GM12892 (cell line): ENCODE data around the gene EPHB2.

Experiments used
- DNase-seq: peaks from one replicate; pipeline ENCODE4 v3.0.0; 2011; ENCODE audit not compliant: insufficient read length
- FAIRE-seq: peaks from 2 replicates; lab custom pipeline; 2011; peaks lifted over from hg19 to GRCh38; lab: Jason Lieb, UNC
- POLR2A ChIP-seq: IDR thresholded peaks from 2 replicates; pipeline ENCODE4 v1.6.1; 2011; ENCODE audit warnings: low read depth, low read length, control low read depth
- POLR2AphosphoS5 ChIP-seq: IDR thresholded peaks from 2 replicates; pipeline ENCODE4 v1.6.1; 2011; ENCODE audit warnings: low read depth, low read length, control low read depth
- TAF1 ChIP-seq: IDR thresholded peaks from 2 replicates; pipeline ENCODE4 v1.6.1; 2011; ENCODE audit warnings: low read depth, mild to moderate bottlenecking, control low read depth, low read length, borderline replicate concordance

EPHB2 gene

DNA sequence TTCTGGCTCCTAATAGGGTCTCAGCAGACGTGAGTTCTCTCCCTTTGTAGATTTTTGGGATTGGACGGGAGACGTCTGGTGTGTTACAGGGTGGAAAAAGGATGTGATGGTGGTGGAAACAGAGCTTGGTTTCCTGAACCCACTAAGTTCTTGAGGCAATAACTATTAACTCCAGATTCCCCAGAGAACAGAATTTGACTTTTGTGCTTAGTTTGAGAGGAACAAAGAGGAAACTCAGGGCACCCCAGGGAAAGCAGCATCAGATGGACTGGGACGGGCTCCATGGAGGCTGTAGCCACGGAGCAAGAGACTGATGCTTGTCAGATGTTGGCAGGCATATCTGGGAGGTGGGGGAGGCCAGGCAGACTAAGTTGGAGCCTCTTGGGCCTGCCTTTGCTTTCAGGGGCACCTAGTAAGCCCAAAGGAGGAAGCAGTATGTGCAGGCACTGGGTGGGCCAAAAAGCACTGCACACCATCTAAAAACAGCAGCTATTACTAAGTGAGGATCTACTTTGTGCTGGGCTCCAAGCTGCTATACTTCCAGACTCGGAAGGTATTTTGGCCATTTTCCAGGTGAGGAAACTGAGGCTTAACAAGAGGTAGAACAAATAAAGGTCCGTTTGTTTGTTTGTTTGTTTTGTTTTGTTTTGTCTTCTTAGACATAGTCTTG, 66.9 kb downstream of the EPHB2 start:
- no peak for DNase-seq
- no peak for FAIRE-seq
- TF ChIP-seq POLR2AphosphoS5 = no peak
- TF ChIP-seq TAF1 = no peak

DNA sequence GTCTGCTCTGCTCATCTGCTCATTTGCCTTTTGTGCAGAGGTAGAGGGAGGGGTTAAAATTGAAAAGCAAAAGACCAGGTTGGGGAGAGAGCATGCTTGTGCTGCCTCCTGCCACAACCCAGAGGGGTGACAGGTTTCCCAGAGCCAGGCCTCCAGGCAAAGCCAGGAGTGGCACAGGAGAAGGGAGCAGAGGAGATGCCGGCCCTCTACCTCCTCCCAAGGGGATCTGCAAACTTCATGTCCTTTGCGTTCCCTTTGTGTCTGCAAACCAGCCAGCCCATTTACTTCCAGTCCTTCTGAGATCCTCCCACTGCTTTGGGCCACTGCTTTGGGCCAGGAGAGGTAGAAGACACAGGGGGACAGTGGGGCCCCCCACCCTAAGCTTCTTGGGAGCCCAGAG, 67.8 kb downstream of the EPHB2 start:
- TF ChIP-seq TAF1 = no peak
- no peak for TF ChIP-seq POLR2A
- no peak for TF ChIP-seq POLR2AphosphoS5
- FAIRE-seq (no peak), DNase-seq (no peak)

DNA sequence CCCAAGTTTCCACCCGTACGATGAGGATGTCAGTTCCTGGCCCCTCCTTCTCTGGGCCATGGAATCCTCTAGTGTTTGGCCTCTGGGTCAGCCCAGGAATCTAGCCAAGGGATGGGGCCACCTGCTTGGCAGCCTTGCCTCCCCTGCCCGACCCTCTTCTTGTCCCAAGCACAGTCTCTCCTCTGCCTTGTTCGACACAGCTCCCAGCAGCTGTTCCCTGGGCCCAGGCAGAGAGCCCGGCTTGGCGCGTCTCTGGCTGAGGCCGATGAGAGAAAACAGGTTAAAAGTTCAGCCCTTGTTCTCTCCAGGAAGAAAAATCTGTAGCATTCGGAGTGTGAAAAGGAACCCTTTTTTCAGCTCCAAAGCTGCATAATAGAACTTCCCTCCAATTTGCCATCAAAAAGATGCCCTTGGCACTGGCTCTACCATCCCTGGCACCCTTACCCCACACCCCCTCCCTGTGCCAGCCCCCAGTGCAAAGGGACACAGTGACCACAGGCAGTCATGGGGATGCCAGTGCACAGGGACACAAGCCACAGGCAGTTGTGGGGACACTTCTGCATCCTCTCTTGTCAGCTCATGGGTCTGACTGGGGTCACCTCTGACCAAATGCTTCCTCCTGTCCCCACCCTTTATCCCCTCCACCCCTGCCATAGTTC, 68.4 kb downstream of the EPHB2 start:
- no peak for DNase-seq
- TF ChIP-seq POLR2AphosphoS5 (no peak), TAF1 (no peak), POLR2A (no peak)
- FAIRE-seq = no peak

DNA sequence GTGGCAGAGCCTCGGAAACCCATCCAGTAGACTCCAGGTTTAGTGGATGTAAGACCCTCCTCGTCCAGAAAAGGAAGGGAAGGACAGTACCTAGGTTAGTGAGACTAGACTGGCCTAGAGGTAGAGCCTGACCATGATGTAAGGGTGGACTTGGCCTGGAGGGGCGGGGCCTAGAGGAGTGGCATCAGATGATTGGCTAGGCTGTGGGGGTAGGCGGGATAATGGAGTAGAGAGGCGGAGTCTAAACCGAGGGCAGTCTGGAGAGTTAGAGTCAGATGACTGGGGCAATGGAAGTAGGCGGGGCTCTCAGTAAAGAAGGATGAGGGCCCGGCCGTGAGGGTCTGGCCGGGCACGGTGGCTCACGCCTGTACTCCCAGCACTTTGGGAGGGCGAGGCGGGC, 70.1 kb downstream of the EPHB2 start:
- FAIRE-seq (no peak), DNase-seq (peak; percentile 40)
- no peak for TF ChIP-seq TAF1
- no peak for TF ChIP-seq POLR2A
- no peak for TF ChIP-seq POLR2AphosphoS5

DNA sequence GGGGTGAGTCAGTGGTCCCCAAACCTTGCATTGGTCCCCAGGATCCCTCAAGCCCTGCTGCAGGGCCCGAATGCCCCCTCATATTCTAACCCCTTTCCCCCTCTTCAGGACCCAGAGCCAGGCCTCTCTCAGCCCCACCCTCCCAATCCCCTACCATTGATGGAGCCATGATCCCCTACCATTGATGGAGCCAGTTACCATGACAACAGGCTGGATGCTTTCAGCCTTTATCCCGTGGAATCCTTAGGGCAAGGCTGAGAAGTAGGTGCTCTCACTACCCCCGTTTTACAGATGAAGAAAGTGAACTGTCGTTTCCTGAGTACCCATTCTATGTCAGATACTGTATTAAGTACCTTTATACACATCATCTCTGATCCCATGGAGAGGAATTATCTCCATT, 70.8 kb downstream of the EPHB2 start:
- no peak for TF ChIP-seq TAF1
- TF ChIP-seq POLR2A = no peak
- TF ChIP-seq POLR2AphosphoS5 = no peak

DNA sequence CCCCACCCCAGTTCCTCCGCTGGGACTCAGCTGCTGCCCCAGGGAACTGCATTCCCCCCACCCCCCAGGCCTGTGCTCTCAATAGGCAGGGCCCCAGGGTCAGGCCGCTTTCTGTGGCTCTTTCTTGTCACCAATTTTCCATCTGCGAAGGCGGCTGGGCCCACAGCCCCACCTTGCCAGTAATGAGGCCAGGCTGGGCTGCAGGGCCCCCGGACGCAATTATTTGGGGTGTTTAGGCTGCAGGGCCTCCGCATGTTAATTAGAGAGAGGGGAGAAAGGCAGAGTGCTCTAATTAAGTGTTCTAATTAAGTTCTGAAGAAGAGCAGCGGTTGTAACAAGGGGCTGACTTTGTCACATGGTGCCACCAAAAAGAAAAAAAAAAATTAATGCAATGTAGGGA, 71.8 kb downstream of the EPHB2 start:
- FAIRE-seq (no peak), DNase-seq (no peak)
- TF ChIP-seq TAF1 (no peak), POLR2A (no peak), POLR2AphosphoS5 (no peak)

More for the DNA sequence above, 70.8 kb downstream of the EPHB2 start:
- DNase-seq (no peak), FAIRE-seq (no peak)

DNA sequence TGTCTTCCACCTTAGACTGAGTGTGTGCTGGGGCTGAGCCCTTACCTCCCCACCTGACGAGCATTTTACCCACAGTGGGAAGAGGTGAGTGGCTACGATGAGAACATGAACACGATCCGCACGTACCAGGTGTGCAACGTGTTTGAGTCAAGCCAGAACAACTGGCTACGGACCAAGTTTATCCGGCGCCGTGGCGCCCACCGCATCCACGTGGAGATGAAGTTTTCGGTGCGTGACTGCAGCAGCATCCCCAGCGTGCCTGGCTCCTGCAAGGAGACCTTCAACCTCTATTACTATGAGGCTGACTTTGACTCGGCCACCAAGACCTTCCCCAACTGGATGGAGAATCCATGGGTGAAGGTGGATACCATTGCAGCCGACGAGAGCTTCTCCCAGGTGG, 73.7 kb downstream of the EPHB2 start:
- FAIRE-seq (no peak), DNase-seq (no peak)
- no peak for TF ChIP-seq POLR2A
- TF ChIP-seq TAF1 = no peak
- no peak for TF ChIP-seq POLR2AphosphoS5

DNA sequence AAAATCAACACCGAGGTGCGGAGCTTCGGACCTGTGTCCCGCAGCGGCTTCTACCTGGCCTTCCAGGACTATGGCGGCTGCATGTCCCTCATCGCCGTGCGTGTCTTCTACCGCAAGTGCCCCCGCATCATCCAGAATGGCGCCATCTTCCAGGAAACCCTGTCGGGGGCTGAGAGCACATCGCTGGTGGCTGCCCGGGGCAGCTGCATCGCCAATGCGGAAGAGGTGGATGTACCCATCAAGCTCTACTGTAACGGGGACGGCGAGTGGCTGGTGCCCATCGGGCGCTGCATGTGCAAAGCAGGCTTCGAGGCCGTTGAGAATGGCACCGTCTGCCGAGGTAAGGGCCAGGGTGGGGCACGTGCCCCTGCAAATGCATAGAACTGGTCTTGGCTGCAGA, 74.1 kb downstream of the EPHB2 start:
- TF ChIP-seq POLR2AphosphoS5 = no peak
- TF ChIP-seq TAF1 = no peak
- no peak for TF ChIP-seq POLR2A
- DNase-seq (no peak), FAIRE-seq (no peak)

DNA sequence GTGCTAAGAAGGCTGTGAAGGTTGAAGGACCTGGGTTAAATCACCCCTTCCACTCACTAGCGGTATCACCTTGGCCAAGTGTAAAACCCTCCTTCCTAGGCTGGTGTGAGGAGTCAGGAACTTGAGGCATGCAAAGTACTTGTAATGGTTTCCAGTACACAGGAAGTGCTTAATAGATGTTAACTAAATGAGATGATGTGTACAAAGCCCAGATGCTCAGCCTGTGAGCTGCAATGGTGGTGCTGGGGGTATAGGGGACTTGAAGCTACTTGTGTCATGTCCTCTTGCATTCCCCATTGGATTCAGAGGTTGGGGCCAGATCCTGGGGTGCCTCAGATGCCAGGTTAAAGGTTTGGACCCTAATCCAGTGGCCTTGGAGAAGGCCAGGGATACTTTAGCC, 75.5 kb downstream of the EPHB2 start:
- TF ChIP-seq POLR2AphosphoS5 (no peak), TAF1 (no peak), POLR2A (no peak)
- no peak for DNase-seq
- no peak for FAIRE-seq

DNA sequence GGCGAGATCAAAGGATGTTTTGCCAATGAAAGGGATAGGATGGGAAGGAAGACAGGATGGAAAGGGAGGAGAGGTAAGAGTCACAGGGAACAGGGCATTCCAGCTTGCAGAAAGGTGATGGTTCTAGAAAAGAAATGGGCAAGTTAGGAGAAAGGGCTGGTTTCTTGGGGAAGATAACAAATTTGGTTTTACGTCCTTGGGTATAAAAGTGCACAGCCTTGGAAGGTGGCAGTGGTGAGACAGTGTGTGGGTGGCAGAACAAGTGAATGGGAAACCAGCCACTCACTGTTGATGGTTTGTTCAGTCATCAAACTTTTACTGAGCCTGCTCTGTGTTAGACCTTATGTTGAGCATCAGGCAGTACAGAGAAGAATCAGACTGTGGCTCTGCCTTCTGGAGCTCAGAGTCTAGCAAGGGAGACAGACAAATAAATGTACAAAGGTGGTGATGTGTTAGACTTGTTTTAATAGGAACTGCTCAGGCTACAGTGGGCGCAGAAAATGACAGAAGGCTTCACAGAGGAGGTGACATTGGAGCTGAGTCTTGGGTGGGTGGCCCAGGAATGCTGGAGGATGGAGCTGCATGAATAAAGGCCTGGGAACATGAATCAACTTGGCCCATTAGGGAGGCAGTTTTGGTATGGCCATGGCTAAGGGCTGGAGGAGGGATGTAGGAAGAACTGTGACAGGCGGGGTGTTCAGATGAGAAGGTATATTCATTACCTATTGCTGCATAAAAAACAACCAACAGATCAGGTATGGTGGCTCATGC, 76.3 kb downstream of the EPHB2 start:
- TF ChIP-seq POLR2A (no peak), POLR2AphosphoS5 (no peak), TAF1 (no peak)
- DNase-seq (no peak), FAIRE-seq (no peak)

DNA sequence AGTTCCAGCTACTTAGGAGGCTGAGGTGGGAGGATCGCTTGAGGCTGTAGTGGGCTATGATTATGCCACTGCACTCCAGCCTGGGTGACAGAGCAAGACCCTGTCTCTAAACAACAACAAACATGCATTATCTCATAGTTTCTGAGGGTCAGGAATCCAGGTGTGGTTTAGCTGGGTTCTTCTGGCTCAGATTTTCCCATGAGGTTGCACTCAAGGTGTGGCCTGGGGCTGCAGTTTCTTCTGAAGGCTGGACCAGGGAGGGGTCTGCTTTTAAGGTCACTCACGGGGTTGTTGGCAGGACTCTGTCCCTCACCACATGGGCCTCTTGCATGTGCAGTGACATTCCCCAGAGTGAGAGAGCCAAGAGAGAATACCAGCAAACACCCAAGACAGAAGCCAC, 77.0 kb downstream of the EPHB2 start:
- no peak for DNase-seq
- no peak for TF ChIP-seq TAF1
- no peak for TF ChIP-seq POLR2A
- no peak for TF ChIP-seq POLR2AphosphoS5
- FAIRE-seq = no peak
